Gastrocnemius medialis (tissue), 4 donors: Measurements from ENCODE around the gene ABHD17B.

ENCODE experiments used
- CTCF ChIP-seq, 5 experiments: fragments of 450-650 bp in 3 of 5; fragments of 200-600 bp in 2 of 5; sonication (generic) in 2 of 5; IDR thresholded peaks in 4 of 5; conservative IDR thresholded peaks in 1 of 5; 1 replicate in 4 of 5; 2 replicates in 1 of 5; pipeline ENCODE4 v1.5.1; 2016 to 2019; ENCODE audit warnings: antibody characterized with exemption in 5 of 5, mild to moderate bottlenecking in 3 of 5, moderate library complexity in 3 of 5
- POLR2A ChIP-seq, 2 donors: fragments of 450-650 bp; IDR thresholded peaks; one replicate each; pipeline ENCODE4 v1.6.1; 2017; ENCODE audit warnings: antibody characterized with exemption in 2 of 2, mild to moderate bottlenecking in 2 of 2, moderate library complexity in 2 of 2

- TF ChIP-seq CTCF (IDR thresholded peaks at IDR 0.05 in 4 of 5, conservative IDR thresholded peaks at IDR 0.05 in 1 of 5) (no peak), POLR2A (IDR thresholded peaks at IDR 0.05) (no peak)
Measured at GRCh38 chr9:71826279-71826678, 84.7 kb downstream of the ABHD17B start.
